Measurements from ENCODE around the gene PRKAR2B.
"Not testable (repeated sequence)": the region's sequence is repeated elsewhere in the genome, so short reads cannot be mapped to it uniquely, and the experiment has no call there.

- TF ChIP-seq CTCF, POLR2A (IDR thresholded peaks at IDR 0.05): not testable (repeated sequence)
Observed at GRCh38 chr7:107143875-107144274, 99.4 kb downstream of the PRKAR2B start.
